Measurements from ENCODE around the gene HKDC1.

HKDC1 gene

DNA sequence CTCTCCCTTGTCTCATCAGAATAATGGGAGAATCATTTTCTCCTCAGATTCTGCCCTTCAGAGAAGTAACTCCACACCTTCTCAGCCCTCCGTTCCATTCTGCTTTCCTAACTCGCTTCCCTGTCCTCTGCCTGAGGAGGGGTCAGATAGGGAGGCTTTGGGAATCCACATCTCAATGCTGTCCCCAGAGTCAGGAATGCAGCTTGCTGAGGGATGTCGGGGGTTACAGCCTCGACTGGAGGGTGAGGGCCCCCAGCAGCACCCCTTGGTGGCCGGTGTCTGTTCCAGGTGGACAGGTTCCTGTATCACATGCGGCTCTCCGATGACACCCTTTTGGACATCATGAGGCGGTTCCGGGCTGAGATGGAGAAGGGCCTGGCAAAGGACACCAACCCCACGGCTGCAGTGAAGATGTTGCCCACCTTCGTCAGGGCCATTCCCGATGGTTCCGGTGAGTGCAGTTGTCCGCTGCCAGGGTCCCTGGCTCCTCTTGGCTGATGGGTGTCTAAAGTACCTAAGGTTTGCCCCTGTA, 6.9 kb downstream of the HKDC1 start:
- no peak overlapping the region for H3K4me3 ChIP-seq (ENCODE audit: low read depth, low read length)
- ChIA-PET POLR2A (no interaction called here), CTCF (interaction anchor here (1.3 to 2.4 kb wide), 3 partner anchors 156 to 177 kb away, joined by 4 to 8 read pairs (median 6); no protein-coding TSS in a partner anchor)
- TF ChIP-seq, protein P1, sequence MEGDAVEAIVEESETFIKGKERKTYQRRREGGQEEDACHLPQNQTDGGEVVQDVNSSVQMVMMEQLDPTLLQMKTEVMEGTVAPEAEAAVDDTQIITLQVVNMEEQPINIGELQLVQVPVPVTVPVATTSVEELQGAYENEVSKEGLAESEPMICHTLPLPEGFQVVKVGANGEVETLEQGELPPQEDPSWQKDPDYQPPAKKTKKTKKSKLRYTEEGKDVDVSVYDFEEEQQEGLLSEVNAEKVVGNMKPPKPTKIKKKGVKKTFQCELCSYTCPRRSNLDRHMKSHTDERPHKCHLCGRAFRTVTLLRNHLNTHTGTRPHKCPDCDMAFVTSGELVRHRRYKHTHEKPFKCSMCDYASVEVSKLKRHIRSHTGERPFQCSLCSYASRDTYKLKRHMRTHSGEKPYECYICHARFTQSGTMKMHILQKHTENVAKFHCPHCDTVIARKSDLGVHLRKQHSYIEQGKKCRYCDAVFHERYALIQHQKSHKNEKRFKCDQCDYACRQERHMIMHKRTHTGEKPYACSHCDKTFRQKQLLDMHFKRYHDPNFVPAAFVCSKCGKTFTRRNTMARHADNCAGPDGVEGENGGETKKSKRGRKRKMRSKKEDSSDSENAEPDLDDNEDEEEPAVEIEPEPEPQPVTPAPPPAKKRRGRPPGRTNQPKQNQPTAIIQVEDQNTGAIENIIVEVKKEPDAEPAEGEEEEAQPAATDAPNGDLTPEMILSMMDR (IDR thresholded peaks at IDR 0.05; ENCODE audit: insufficient read depth, low read length, missing control alignments) = no peak
- DNase-seq (ENCODE audit: low read depth, low spot score) = no peak

DNA sequence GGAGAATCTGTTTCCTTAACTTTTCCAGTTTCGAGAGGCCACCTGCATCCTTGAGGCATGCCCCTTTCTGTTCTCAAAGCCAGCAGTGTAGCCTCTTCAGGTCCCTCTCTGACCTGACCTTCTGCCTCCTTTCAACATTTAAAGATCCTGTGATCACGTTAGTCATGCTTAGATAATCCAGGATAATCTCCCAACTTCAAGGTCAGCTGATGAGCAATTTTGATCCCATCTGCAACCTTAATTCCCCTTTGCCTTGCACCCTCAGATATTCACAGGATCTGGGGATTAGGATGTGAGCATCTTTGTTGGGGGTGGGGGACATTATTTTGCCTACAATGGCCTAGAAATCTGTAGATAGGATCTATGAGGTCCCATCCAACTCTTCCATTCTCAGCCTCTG, 8.0 kb downstream of the HKDC1 start:
- ChIA-PET POLR2A (no interaction called here), CTCF (interaction anchor here (2.0 to 2.5 kb wide), 4 partner anchors 10 to 176 kb away, joined by 5 to 10 read pairs (median 6); no protein-coding TSS in a partner anchor)
- TF ChIP-seq, protein P1 (IDR thresholded peaks at IDR 0.05; ENCODE audit: insufficient read depth, low read length, missing control alignments) = no peak
- no peak for DNase-seq (ENCODE audit: low read depth, low spot score)
- no peak overlapping the region for H3K4me3 ChIP-seq (ENCODE audit: low read depth, low read length)

DNA sequence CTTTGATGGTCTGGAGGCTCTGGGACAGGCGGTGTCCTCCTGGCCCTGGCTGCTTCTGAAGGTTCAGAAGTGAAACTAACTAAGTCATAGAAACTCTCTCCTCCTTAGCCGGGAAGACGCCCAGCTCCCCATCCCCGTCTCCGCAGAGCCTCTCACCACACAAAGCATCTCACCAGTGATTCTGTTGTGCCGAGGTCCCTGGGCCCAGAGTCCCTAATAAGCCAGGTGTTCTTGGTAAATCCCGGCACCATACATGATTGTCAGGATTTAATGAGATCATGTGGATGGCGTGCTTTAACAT, 9.4 kb downstream of the HKDC1 start:
- H3K4me3 ChIP-seq (ENCODE audit: low read depth, low read length) = no peak overlapping the region
- ChIA-PET POLR2A (no interaction called here), CTCF (interaction anchor here (0.9 to 2.5 kb wide), 6 partner anchors 9 to 178 kb away, joined by 4 to 10 read pairs (median 6); no protein-coding TSS in a partner anchor)
- no peak for DNase-seq (ENCODE audit: low read depth, low spot score)
- TF ChIP-seq, protein P1 (IDR thresholded peaks at IDR 0.05; ENCODE audit: insufficient read depth, low read length, missing control alignments) = no peak

DNA sequence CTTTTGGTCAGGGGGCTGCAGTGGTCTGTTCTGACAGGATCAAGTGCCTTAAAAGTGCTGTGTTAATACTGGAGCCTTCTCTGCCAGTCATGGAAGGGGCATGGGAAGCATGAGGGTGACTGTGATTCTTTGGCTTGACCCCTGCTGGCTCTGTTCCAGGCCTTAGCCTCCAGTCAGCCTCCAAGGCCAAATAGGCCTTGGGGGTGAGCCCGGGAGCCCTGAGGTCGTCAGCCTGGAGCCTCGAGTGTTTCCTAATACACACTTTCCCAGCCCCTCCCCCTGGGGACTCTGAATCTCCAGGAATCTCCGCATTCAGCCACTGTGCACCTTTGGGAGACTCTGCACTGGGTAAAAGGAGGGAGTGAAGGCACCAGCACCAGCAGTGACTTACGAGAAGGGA, 10.0 kb downstream of the HKDC1 start:
- H3K4me3 ChIP-seq (ENCODE audit: low read depth, low read length) = no peak overlapping the region
- TF ChIP-seq, protein P1 (IDR thresholded peaks at IDR 0.05; ENCODE audit: insufficient read depth, low read length, missing control alignments) = no peak
- ChIA-PET CTCF (interaction anchor here (1.5 kb wide), 1 partner anchor 10 kb away, joined by 5 read pairs; no protein-coding TSS in a partner anchor), POLR2A (no interaction called here)
- DNase-seq (ENCODE audit: low read depth, low spot score) = no peak

DNA sequence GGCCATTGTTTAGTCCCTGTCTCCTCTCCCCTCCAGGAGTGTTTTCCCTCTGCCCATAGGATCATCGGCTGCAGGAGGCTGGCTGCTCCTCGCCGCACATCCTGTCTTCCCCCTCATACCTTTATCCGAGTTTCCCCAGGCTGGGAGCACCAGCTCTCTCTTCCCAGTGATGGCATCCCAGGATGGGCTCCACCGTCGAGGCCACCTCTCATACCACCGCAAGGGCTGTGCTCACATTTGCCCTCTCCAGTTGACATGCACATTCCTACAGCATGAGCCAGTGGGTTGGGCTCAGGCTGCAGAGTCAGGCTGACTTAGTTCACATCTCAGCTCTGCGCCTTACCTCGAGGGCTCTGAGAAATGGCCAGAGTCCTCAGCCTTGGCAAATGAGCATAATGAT, 12.1 kb downstream of the HKDC1 start:
- H3K4me3 ChIP-seq (ENCODE audit: low read depth, low read length) = no peak overlapping the region
- TF ChIP-seq, protein P1 (IDR thresholded peaks at IDR 0.05; ENCODE audit: insufficient read depth, low read length, missing control alignments) = no peak
- POLR2A ChIA-PET = no interaction called here
- DNase-seq (ENCODE audit: low read depth, low spot score) = peak; percentile 38
- CTCF ChIA-PET = interaction anchor here (1.2 to 16.9 kb wide), 7 partner anchors 9 to 192 kb away, joined by 3 to 451 read pairs (median 8); partner anchors contain the start of gene HKDC1

DNA sequence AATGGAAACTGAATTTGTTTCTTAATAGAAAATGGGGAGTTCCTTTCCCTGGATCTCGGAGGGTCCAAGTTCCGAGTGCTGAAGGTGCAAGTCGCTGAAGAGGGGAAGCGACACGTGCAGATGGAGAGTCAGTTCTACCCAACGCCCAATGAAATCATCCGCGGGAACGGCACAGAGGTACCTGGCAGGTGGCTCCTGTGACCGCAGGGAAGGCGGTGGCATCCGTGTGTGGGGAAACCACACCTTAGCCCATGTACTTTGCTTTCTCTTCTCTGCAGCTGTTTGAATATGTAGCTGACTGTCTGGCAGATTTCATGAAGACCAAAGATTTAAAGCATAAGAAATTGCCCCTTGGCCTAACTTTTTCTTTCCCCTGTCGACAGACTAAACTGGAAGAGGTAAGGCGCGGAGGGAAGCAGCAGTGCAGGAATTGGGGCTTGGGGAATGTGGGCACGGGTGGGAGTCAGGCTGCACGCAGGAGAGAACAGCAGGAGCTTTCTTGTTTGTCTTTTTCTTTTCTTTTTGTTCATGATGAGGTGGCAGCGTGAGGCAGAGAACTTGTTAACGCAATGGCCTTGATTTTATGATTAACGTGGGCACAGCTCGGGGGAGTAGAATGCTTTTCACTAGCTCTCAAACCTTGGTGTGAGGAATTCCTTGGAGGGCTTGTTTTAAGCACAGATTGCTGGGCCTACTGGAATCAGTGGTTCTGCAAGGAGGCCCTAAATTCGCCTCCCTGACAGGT, 12.8 kb downstream of the HKDC1 start:
- POLR2A ChIA-PET = no interaction called here
- CTCF ChIA-PET = interaction anchor here (1.2 to 16.9 kb wide), 8 partner anchors 10 to 191 kb away, joined by 3 to 451 read pairs (median 8); partner anchors contain the start of gene HKDC1
- H3K4me3 ChIP-seq (ENCODE audit: low read depth, low read length) = no peak overlapping the region
- TF ChIP-seq, protein P1 (IDR thresholded peaks at IDR 0.05; ENCODE audit: insufficient read depth, low read length, missing control alignments) = no peak
- DNase-seq (ENCODE audit: low read depth, low spot score) = no peak
